GM15510 (cell line): ENCODE data around the gene GPN3.

Source experiments
- POLR2A ChIP-seq: IDR thresholded peaks from 3 replicates; pipeline ENCODE4 v1.6.1; 2011; ENCODE audit warnings: borderline replicate concordance; ENCODE audit not compliant: insufficient read length; ENCODE audit errors: extremely low read depth

Gene GPN3

DNA sequence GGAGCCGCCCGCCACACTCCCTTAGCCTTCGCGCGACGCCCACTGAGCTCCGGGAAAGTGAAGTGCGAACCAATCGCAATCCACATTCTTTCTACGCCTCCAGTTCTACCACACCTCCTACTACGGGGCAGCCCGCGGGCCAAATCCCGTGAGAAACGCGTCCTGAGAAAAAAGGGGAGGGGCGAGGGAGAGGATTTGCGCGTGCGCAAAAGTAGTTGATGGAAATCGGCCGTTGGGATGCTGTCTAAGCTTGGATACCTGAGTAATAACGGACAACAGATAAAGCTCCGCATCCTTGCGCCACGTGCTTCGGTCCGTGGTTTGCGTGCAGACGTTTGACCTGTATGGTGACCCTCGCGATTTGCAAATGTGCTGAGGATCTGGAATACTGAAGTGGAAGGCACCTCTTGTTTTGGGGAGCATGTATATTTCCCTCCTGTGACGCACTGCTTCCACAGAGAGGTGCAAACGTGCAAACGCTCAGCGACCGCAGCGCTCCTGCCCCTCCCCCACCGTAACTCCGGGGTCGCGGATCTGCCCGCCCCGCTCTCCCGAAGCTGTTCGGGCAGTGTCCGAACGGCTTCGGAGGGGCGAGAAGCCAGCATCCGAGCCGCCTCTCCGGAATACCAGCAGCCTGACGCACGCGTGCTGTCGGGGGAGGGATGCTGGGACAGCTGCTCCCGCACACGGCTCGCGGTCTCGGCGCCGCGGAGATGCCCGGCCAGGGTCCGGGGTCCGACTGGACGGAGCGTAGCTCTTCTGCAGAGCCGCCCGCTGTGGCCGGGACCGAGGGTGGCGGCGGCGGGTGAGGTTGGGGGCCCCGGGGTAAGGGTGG lies at the start of gene GPN3, which contains the start of gene FAM216A:
Gene GPN3, minus strand, starts transcription at position 44 of the 835 bp plus-strand sequence. CDS start 54 bp downstream, outside the sequence.
Gene FAM216A, plus strand, starts transcription at position 632 of the 835 bp plus-strand sequence. Its CDS starts 31 bp downstream, at position 663.
- peak; percentile 75 for TF ChIP-seq POLR2A

DNA sequence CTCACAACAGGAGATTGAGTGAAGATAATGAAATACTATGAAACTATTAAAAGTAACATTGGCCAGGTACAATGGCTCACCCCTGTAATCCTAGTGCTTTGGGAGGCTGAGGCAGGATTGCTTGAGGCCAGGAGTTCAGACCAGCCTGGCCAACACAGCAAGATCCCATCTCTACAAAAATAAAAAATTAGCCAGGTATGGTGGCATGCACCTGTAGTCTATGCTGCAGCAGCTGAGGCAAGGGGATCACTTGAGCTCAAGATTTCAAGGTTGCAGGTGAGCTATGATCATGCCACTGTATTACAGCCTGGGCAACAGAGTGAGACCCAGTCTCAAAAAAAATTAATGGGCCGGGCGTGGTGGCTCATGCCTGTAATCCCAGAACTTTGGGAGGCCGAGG lies 48.9 kb upstream of the GPN3 start:
- no peak for TF ChIP-seq POLR2A

DNA sequence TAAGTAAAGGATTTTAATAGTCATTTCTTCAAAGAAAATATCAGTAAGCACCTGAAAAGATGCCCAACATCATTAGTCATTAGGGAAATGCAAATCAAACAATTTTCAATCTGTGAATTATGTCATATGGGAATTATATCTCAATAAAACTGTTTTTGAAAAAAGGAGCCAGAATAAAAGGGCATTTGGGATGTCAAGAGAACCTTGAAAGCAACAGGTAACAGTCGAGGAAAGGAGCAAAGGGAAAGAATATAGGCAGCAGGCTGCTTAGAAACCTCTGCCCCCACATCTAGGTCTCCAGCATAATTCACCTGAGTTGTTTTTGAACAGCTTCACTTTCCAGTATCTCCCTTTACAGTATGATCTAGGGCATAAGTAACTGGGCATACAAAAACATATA lies 46.3 kb upstream of the GPN3 start:
- no peak for TF ChIP-seq POLR2A

DNA sequence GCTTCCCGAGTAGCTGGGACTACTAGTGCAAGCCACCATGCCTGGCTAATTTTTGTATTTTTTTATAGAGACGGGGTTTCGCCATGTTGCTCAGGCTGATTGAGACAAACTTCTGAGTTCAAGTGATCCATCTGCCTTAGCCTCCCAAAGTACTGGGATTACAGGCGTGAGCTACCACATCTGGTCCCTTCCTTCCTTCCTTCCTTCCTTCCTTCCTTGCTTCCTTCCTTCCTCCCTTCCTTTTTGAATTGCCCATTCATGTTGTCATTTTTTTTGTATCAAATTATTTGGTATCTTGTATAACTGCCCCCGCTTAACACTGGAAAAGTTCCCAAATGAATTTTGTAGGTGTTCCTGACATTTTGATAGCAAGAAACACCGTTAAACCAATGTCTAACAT lies 45.8 kb upstream of the GPN3 start:
- TF ChIP-seq POLR2A = no peak

DNA sequence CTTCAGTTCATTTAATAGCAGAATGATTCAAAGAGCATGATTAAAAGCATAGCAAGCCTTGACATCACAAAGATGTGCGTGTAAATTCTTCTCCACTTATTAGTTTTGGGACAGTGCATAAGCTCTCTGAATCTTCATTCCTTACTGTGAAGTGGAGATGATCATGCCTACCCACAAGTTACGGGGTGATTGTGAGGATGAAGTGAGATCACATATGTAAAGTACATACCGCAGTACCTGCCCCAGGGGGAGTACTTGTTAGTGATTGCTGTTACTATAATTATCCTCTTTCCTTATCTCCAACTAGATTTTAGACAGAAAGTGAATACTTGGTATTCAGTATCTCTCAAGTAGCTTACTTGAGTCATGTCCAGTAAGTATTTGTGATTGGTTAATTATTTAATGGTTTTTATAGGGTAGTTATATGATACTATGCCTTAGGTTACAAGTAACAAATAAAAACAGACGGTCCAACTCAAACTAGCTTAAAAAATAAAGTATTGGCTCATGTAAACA lies 40.1 kb upstream of the GPN3 start:
- no peak for TF ChIP-seq POLR2A

DNA sequence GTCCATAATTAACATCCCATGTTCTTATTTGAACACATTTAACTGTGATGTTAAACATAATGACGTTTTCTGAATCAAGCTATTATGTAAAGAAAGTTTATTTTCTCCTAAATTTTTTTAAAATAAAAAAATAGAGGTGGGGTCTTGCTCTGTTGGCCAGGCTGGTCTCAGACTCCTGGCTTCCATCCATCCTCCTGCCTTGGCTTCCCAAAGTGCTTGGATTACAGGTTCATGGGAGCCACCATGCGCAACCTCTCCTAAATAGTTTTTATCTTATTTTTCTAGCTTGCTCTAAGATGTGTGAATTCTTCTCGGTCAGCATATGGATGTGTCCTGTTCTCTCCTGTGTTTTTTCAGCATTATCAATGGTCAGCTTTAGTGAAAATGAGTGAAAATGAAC lies 37.3 kb upstream of the GPN3 start:
- TF ChIP-seq POLR2A = no peak

DNA sequence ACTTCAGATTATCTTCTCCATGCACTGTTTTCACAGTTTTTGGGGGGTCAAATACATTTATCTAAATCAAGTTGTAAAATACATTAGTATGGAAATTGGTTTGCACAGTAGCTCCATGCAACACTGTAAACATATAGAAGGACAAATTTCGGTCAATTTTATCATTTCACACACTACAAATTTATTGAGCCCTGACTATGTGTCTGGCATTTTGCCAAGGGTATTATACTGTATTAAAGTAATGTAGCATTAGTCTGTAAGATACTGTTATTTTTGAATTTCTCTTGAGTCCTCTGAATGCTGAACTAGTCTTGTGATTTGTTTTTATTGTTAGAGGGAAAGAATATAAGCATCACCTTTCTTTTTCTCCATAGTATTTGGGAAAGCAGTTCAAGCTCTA lies 35.4 kb upstream of the GPN3 start:
- TF ChIP-seq POLR2A = no peak

DNA sequence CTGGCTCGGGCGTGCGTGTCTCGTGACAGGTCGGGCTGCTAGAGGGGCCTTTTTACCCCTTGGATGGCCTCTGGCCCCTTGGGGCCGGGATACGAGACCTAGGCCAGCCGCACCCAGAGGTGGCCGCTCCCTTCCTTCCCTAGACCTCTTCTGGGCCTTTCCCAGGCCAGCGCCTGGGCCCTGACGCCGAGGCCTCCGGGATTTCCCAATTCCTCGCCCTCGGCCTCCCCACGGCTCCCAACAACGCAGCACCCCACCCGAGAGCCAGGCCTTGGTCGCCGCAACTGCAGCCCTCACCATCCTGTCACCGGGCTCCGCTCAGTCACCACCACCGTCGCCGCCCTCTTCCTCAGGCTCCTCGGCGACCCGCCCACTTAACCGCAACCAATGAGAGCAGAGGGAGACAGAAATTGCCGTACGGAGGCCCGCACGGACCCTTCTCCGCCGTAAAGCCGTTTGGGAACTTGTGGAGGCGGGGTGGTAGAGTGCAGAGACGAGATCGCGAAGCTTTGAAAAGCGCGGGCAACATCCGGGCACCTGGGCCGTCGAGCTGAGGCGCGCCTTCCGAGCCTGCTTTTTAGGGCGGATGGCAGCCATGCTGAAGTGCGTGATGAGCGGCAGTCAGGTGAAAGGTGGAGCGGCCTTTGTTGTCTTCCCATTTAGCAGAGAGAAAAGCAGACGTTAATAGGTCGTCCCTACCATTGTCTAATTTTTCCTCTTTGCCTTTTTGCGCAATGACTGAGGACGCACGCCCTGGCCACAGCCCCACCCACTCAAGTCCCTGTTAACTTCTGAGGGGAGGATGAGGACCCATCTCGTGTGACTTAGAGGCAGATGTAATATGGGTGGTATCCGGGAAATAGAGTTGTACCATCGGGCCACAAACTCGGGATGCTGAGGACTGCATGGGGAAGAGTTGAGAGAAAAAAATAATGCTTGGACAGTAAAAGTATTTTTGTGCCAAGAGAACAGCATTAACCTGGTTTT lies 34.0 kb upstream of the GPN3 start, which contains the start of the genes RAD9B and VPS29:
Gene RAD9B, plus strand, starts transcription at position 580 of the 987 bp plus-strand sequence. Its CDS starts 7 bp downstream, at position 587.
Gene VPS29, minus strand, starts transcription at position 360 of the 987 bp plus-strand sequence. Its CDS starts 60 bp downstream, at position 300.
- peak; percentile 93 for TF ChIP-seq POLR2A

DNA sequence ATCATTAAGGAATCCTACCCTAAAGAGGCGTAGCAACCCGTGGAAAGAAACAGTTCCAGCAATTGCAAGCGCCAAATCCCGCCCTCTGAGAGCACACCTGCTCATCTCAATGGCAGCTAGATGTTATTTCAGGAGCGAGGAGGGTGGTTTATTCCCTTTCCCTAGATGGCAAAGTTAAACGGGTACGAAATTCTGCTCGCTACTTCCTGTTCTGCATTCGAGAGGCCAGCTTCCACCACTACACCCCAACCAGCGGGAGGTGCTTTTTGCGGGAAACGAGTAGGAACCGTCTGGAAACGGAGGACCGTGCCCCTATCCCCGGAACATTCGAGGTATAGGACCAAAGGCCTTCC lies 33.3 kb upstream of the GPN3 start:
- no peak for TF ChIP-seq POLR2A

DNA sequence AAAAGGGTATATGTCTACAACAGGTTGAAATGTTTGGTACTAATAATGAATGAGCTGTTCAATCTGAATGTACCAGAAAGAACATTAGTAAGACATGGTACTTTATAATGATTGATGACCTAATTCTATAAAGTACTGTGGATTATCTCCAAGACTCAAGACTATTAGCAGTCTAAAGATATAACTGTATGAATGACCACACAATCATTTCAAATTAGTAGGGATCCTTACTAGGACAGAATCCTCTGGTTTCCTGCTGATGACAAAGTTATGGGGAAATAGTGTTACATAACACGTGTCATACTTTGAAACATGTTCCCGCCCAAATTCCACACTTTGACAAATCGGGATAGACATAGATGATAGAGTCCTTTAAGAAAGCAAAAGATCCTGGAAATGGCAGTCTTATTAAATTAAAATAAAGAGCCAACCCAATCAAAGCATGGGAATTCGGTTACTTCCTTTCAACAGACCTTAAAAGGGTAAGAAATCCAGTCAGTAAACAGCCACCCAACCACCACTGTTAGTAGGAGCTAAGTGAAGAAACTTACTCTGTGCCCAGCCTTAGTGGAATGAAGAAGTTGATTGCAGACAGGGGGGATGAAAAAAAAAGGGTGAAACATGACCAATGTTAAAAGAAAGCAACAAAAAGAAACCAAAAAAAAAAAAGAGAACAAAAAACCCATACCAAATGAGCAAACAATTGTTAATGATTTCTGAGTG lies 31.1 kb upstream of the GPN3 start:
- no peak for TF ChIP-seq POLR2A

DNA sequence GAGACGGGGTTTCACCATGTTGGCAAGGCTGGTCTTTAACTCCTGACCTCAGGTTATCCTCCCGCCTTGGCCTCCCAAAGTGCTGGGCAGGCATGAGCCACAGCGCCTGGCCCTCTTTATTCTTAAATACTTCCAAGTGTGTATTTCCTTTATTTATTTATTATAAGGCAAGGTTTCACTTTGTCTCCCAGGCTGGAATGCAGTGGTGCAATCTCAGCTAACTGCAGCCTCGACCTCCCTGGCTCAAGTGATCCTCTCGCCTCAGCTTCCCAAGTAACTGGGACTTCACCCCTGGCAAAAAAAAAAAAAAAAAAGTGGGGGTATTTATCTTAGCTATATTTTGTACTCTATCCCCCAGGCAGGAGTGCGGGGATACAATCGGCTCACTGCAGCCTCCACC lies 7.4 kb upstream of the GPN3 start:
- no peak for TF ChIP-seq POLR2A

DNA sequence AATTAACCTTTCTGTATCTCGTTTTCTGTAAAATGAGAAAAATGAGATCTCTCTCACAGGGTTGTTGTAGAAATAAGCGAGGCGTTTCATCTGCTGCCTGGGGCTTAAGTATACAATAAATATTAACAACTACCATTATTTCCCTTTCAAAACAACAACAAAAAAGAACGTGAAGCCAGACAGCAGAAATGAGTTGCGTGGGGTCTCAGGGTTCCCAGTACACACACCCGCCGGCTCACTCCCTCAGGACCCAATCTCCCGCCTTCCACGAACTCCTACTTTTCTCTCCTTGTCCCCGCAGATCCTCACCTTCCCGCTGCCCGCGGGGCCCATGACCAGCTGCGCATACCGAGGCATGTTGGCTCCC lies 227 bp downstream of the GPN3 start:
- no peak for TF ChIP-seq POLR2A

DNA sequence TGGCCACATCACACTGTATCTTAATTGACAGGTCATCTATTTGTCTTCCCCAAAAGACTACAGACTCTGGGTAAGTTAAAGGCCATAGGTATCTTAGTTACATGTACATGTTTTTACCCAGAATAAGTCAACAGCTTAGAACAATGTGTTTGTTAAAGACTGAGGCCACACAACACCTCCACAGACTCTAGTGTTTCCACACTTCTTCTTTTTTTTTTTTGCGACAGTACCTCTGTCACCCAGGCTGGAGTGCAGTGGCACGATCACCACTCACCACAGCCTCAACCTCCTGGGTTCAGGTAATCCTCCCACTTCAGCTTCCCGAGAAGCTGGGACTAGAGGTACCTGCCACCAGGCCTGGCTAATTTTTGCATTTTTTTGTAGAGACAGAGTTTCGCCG lies 1.3 kb downstream of the GPN3 start:
- TF ChIP-seq POLR2A = no peak

DNA sequence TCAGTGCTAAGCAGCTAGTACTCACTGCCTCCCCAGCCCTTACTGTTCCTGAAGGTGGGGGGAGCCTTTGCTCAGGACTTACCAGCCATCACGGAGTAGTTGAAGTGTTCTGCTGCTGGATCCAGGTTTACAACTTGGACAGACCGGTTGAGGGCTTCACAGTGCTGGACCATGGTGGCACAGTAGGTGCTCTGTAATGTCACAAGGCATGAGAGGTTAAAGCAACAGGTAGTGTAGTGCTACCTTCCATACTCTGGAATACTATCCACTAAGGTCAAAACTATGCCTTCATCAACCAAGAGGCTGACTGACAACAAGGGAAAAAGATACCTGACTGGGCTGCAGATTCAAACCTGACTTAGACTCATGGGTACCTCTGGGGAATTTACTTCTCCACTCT lies 3.0 kb downstream of the GPN3 start:
- TF ChIP-seq POLR2A = no peak
